HL-60/S4 treated with retinoic acid at 250 ng/mL for 4 days and 3 days (cell line): Measurements from ENCODE around the gene LCN15.
"Not testable (repeated sequence)": the region's sequence is repeated elsewhere in the genome, so short reads cannot be mapped to it uniquely, and the experiment has no call there.

Experiments
- in situ Hi-C: fragments of 300-500 bp; cut with MboI; formaldehyde crosslinking; loops from 2 replicates; pipeline ENCODE4 v1.7.0; 2022; ENCODE audit warnings: low sequenced_read_pairs

The LCN15 gene

DNA sequence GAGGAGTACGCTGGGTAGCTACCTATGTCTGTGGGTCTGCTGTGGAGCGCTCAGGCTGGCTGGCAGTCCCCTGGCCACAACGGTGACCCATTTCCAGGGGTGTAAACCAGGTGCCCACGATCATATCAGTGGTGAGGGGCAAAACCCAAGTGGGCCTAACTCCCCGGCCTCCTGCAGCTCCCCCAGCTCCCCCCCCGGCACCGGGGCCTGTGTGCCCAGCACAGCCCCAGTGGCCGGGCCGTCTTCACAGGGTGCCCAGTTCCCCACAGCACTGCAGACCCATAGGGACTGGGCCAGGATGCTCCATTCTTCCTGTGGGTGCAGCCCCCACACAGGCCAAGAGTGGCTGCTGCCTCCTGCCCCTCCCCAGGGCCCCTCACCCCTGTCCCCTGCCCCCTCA lies 5.3 kb downstream of the LCN15 start:
- in situ Hi-C loops, result no loop called here

DNA sequence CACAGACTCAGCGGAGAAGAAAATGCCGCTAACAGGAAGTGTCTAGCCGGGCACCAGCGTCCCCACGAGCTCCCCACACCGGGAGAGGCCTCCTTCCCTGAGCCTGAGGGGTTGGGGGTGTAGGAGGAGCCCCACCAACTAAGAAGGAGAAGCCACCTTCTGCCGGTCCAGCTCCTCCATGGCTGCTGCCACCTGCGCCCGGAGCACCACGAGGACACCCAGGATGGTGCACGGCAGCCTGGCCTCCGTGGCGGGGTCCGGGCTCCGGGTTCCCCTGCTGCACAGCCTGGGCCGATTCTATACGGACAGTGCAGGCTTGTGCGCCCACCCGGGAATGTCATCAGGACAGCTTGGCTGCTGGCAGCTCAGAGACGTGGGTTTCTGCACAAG lies 6.6 kb downstream of the LCN15 start:
- in situ Hi-C loops, result no loop called here

GRCh38 chr9:136757328-136757727 lies 7.0 kb downstream of the LCN15 start:
- in situ Hi-C loops, result no loop called here

DNA sequence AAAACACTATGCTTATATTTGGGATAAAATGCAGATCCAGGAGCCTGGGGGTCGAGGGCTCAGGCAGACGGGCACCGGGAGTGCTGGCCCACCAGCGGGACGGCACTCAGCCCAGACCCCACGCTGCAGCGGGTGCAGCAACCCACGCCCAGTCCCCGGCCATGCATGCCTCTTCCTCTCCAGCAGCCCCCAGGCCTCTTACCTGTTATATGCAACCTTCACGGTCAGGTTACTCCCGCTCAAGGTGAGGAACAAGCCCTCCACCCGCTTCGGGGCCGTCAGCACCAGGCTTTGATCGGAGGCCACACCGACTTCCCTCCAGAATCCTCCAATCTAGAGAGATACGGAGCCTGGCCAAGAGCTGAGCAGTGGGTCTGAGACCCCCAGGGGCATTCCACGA lies 7.5 kb downstream of the LCN15 start:
- in situ Hi-C loops, result no loop called here

GRCh38 chr9:136756134-136756438 lies 8.2 kb downstream of the LCN15 start:
- in situ Hi-C loops, result no loop called here

GRCh38 chr9:136755302-136756133 lies 8.8 kb downstream of the LCN15 start:
- in situ Hi-C loops, result not testable (repeated sequence)

DNA sequence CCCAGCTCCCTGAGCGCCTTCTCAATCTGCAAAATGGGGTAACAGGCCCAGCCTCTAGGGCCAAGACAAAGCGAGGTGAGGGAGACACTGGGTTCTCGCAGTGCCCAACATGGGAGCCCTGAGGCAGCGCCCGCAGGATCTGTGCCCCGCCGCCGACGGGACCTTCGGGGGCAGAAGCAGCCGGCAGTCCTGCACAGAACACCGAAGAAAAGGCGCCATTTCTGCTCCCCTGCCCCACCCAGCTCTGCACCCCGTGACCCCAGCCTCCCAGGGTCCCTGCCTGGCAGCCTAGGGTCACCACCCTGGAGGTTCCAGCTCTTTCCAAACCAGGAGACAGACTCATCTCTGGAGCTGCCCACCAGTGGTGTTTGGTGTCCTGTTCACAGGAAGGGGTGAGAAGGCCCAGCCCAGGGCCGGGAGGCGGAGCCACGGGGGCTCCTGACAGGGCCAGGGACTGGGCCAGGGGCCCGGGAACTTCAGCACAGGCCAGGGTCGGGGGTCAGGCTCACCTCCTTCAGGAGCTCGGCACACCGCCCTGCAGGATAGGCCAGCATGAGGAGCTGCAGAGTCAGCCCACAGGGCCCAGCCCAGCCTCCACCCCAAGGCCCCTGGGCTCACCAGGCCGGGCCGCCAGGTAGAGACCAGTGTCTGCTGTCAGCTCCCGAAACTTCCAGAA lies 9.6 kb downstream of the LCN15 start:
- in situ Hi-C loops, result no loop called here

DNA sequence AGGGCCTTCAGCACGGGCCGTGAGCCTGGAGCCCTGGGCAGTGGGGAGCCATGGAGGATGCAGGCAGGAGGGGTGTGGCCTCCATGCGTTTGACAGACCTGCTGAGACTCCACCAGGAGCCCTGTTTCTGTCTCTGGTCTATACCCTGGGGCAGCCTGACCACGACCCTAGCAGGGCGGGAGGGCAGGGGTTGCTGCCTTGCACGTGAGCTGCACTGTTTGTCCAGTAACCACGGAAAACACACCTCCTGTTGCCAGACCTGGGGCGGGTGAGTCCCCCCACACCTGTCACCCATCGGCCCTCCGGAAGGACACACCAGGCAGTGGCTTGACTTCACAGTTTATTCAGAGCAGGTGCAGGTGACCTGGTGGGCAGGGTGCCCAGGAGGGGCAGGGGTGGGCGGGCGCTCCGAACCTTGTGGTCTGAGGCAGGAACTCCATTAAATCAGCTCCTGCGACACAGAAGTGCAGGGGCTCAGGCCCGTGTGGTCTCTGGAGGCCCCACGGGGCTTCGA lies 10.2 kb downstream of the LCN15 start:
- in situ Hi-C loops, result no loop called here

DNA sequence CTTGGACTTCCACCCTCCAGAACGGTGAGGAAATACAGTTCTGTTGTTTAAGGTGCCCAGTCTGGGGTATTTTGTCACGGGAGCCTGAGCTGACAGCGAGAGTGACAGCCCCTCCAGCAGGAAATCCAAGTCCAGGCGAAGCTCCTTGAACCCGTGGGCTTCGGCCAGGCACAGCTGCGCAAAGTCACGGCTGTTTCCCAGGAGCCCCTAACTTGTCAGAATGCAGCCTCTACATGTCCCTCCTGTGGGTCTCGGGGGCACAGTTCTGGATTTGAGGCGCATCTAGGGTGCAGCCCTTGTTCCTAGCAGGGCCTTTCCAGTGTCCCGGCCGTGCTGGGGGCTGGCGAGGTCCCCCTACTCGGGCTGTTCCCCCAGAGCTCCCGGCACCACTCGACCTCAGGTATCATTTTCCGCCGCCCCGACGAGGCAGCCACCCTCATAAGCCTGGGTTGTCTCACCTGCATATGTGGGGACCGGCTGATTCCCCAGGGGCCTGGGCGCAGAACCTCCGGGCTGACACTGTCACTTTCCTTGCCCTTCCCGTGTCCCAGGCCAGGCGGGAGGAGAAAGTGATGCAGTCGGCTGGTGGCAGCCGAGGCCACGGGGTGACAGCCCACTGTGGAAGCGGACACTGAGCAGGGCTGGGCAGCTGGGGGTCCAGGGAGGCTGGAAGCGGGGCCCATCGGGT lies 10.8 kb downstream of the LCN15 start:
- in situ Hi-C loops, result no loop called here

- in situ Hi-C loops, result no loop called here
Measured at GRCh38 chr9:136751814-136752213, 12.5 kb downstream of the LCN15 start.

DNA sequence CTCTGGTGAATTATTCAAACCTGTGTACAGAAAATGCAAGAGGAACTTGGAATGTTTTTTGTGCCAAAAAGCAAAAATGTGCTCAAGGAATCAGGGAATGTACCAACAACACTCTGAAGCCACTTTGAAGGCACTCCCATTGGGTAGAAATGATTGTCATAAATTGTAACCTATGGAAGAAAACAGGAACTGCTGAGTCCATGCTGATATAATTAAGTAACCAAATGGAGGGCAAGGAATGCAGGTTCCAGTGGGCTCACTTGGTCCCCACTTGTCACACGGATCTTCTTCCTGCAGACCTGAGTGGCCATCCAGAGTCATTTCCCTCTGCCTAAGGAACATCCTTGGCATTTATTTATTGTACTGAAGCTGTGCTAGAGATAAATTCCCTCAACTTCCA lies 13.1 kb downstream of the LCN15 start:
- in situ Hi-C loops, result no loop called here

GRCh38 chr9:136750526-136750925 lies 13.8 kb downstream of the LCN15 start:
- in situ Hi-C loops, result no loop called here

DNA sequence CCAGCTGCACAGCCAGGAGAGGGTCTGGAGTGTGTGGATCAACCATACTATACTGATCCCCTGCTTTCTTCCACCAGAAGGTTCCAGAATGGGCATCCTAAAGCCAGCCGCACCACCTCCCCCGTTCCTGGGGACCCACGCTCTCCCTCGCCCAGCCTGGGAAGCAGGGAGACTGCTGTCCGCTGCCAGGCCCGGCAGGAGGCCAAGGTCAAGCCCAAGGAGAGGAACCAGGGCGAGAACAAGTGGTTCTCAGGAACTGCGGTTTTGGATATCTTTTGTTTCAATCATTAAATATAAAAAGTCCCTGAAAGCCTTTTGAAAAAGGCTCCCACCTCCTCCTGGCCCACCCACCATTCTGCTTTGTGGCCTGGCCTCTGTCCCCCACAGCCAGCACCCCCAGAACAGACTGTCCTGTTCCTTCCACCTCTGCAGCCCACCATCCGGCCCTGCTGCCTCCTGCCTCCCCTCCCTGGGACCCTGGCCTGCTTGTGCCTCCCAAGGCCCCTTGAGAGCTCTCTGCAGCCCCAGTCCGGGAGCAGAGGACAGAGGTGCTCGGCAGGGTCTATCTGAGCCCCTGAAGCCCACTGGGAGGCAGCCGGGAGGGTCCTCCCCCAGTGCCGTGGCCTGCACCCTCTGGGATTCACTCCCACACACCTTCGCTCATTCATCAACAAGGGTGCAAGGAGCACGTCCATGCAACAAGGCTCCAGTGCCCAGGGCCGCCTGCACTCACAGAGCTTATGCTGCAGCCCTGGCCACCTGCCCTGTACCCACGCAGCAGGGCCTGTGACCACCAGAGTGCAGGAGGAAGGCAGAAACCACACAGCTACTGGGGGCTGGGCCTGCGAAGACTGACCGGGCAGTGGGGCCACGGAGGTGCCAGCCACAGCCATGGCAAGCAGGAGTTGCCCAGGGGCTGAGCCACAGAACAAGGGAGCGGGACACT lies 15.4 kb downstream of the LCN15 start:
- in situ Hi-C loops, result no loop called here

DNA sequence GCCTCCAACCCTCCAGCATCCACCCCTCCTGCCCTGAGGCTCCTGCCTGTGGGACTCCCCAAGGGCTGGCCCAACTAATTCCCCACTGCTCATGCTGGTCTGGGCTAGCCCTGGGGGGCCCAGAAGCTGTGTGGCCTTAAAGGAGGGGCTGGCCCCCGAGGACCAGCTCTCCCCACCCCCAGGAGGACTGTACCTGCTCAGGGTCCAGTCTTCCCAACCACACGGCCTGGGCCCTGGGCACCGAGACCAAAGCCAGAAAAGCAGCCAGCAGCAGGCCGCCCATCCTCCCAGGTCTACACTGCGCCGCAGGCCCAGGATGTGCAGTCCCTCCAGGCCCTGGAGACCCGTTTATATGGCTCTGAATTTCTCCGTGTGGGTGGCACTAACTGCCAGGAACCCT lies 16.1 kb downstream of the LCN15 start, which contains the start of gene LCN6:
LCN6 (minus strand) TSS at position 325 of the 400 bp plus-strand sequence; CDS start at position 283, 42 bp downstream.
- in situ Hi-C loops, result no loop called here

DNA sequence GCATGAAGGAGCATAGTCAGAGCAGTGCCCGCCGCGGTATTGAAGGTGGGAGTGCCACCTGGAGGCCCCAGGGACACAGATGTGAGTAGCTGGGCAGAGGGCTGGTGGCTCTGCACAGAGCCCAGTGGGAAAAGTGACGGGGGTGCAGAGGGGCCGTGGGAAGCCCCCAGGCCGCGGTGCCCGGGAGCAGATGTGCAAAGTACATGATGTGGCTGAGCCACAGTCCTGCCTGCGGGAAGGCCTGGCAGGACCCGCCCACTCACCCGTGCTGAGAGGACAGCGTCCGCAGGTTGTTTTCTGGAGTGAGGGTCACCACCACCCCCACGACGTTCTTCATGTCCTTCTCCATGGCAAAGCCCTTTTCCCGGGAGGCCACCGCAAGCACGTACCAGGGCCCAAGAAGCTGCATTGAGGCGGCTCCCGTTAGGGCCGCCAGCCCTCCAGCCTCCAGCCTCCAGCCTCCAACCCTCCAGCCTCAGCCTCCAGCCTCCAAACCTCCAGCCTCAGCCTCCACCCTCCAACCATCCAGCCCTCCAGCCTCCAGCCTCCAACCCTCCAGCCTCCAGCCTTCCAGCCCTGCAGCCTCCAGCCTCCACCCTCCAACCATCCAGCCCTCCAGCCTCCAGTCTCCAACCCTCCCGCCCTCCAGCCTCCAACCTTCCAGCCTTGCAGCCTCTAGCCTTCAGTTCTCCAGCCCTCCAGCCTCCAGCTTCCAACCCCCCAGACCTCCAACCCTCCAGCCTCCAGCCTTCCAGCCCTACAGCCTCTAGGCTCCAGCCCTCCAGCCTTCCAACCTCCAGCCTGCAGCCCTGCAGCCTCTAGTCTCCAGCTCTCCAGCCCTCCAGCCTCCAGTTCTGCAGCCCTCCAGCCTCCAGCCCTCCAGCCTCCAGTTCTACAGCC lies 16.9 kb downstream of the LCN15 start:
- in situ Hi-C loops, result no loop called here

GRCh38 chr9:136746621-136747020 lies 17.7 kb downstream of the LCN15 start:
- in situ Hi-C loops, result no loop called here

DNA sequence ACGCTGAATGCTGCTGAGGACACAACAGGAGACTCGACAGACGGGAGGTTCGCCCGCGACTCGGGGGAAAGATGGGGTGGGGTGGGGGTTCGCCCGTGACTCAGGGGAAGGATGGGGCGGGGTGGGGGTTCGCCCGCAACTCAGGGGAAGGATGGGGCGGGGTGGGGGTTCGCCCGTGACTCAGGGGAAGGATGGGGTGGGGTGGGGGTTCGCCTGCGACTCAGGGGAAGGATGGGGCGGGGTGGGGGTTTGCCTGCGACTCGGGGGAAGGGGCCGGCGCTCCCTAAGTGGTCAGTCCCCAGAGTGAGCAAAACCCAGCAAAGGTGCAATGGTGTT lies 18.2 kb downstream of the LCN15 start:
- in situ Hi-C loops, result no loop called here

DNA sequence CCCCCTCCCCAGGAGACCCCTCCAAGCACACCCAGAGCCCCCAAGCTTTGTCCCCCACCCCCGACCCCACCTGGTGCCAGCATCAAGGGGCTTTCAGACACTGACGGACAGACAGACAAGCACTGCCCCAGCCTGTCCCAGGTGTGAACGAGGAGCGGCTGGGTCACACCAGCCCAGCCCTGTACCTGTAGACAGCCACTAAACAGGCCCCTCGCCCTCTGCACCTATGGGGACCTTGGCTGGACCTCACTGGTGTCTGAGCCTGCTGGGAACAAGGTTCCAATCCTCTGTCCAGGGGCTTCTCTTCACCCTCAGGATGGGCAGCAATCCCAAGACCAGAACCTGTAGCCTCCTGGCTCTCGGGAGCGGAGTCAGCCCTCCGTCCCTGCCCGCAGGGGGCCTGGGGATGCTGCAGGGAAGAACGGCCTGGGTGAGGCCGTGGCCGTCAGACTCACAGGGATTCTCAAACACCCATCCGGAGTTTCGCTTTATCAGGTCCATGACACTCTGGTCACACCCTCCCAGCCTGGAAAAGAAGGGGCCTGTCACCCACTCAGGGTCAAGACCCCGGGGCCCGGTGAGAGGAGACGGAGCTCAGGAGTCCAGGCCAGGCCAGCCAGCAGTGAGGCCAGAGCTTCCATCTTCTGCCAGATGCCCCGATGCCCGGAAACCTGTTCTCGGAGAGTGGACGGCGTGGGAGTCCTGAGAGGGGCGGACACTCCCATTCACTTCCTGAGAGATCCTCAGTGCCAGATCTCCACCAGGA lies 18.7 kb downstream of the LCN15 start:
- in situ Hi-C loops, result no loop called here

DNA sequence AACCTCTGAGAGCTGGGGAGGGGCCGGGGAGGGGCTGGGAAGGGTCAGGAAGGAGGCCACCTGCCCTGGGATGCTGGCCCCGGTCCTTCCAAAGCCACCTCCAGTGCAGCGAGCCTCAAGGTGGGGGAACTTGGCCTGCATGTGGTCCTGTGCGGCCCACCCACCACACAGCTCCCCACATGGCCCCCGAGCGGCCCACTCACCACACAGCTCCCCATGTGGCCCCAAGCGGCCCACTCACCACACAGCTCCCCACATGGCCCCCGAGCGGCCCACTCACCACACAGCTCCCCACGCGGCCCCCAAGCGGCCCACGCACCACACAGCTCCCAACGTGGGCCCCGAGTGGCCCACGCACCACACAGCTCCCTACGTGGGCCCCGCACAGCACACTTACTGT lies 19.5 kb downstream of the LCN15 start:
- in situ Hi-C loops, result no loop called here
